ENCODE results near the gene POLR2B.
"Not testable (repeated sequence)": the region's sequence is repeated elsewhere in the genome, so short reads cannot be mapped to it uniquely, and the experiment has no call there.

POLR2B gene

GRCh38 chr4:56978750-56979303, at the start of gene POLR2B:
Gene POLR2B, plus strand, starts transcription at chr4:56978896. Its CDS starts 90 bp downstream, at chr4:56978986.
- DNase-seq: peak; percentile 63

- DNase-seq: no peak
Measured at GRCh38 chr4:56930638-56931037, 48.1 kb upstream of the POLR2B start.

GRCh38 chr4:56931924-56932323, 46.8 kb upstream of the POLR2B start:
- no peak for DNase-seq

GRCh38 chr4:56937262-56937661, 41.4 kb upstream of the POLR2B start:
- DNase-seq: peak; percentile 54

- not testable (repeated sequence) for DNase-seq
Measured at GRCh38 chr4:56939826-56940225, 38.9 kb upstream of the POLR2B start.

GRCh38 chr4:56940403-56940802, 38.3 kb upstream of the POLR2B start:
- DNase-seq: no peak

- DNase-seq: no peak
Measured at GRCh38 chr4:56940971-56941370, 37.7 kb upstream of the POLR2B start.

- DNase-seq: no peak
Measured at GRCh38 chr4:56941403-56941802, 37.3 kb upstream of the POLR2B start.

GRCh38 chr4:56953680-56954520, 24.8 kb upstream of the POLR2B start:
- no peak for DNase-seq

- DNase-seq: no peak
Measured at GRCh38 chr4:56958111-56958517, 20.6 kb upstream of the POLR2B start.

GRCh38 chr4:56959100-56959499, 19.6 kb upstream of the POLR2B start:
- no peak for DNase-seq

GRCh38 chr4:56961107-56961500, 17.6 kb upstream of the POLR2B start:
- no peak for DNase-seq

GRCh38 chr4:56971383-56971782, 7.3 kb upstream of the POLR2B start:
- DNase-seq: no peak

- no peak for DNase-seq
Measured at GRCh38 chr4:56972389-56972788, 6.3 kb upstream of the POLR2B start.

GRCh38 chr4:56972809-56973208, 5.9 kb upstream of the POLR2B start:
- no peak for DNase-seq

GRCh38 chr4:56973336-56973735, 5.4 kb upstream of the POLR2B start:
- no peak for DNase-seq

GRCh38 chr4:56976283-56976836, 2.3 kb upstream of the POLR2B start:
- DNase-seq: no peak

GRCh38 chr4:56976837-56977320, 1.8 kb upstream of the POLR2B start:
- DNase-seq: no peak

GRCh38 chr4:56977321-56978012, 1.2 kb upstream of the POLR2B start, which contains the start of gene NOA1:
Gene NOA1, minus strand, starts transcription at chr4:56977606. Its CDS starts 21 bp downstream, at chr4:56977585.
- DNase-seq: peak; percentile 75

GRCh38 chr4:56979421-56980072, 851 bp downstream of the POLR2B start:
- no peak for DNase-seq

GRCh38 chr4:56981795-56982201, 3.1 kb downstream of the POLR2B start:
- DNase-seq: no peak

GRCh38 chr4:56986192-56986591, 7.5 kb downstream of the POLR2B start:
- no peak for DNase-seq

- no peak for DNase-seq
Measured at GRCh38 chr4:56986952-56987351, 8.3 kb downstream of the POLR2B start.
